Loucy (cell line): Measurements from ENCODE around the gene ZNF543.

ENCODE experiments used
- EZH2phosphoT487 ChIP-seq: fragments of 200-600 bp; IDR thresholded peaks from 2 replicates; pipeline ENCODE4 v1.6.1; 2018; ENCODE audit warnings: antibody characterized with exemption, mild to moderate bottlenecking, moderate library complexity, borderline replicate concordance
- TF ChIP-seq, protein P1 (sequence below): fragments of 200-600 bp; sonication (generic); conservative IDR thresholded peaks from 2 replicates; pipeline ENCODE4 v1.5.1; 2014; ENCODE audit warnings: mild to moderate bottlenecking, antibody characterized with exemption, low read length

- TF ChIP-seq, protein P1, sequence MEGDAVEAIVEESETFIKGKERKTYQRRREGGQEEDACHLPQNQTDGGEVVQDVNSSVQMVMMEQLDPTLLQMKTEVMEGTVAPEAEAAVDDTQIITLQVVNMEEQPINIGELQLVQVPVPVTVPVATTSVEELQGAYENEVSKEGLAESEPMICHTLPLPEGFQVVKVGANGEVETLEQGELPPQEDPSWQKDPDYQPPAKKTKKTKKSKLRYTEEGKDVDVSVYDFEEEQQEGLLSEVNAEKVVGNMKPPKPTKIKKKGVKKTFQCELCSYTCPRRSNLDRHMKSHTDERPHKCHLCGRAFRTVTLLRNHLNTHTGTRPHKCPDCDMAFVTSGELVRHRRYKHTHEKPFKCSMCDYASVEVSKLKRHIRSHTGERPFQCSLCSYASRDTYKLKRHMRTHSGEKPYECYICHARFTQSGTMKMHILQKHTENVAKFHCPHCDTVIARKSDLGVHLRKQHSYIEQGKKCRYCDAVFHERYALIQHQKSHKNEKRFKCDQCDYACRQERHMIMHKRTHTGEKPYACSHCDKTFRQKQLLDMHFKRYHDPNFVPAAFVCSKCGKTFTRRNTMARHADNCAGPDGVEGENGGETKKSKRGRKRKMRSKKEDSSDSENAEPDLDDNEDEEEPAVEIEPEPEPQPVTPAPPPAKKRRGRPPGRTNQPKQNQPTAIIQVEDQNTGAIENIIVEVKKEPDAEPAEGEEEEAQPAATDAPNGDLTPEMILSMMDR: no peak
- TF ChIP-seq EZH2phosphoT487: no peak
These were observed 448 bp upstream of the ZNF543 start for GRCh38 chr19:57319869-57320179.
